OCI-M2 (cell line): ENCODE data around the gene KRTAP12-4.
"Not testable (repeated sequence)": the region's sequence is repeated elsewhere in the genome, so short reads cannot be mapped to it uniquely, and the experiment has no call there.

Experiments used
- DNase-seq: peaks from one replicate; lab custom pipeline; 2025; ENCODE audit not compliant: unreplicated experiment; lab: John Stamatoyannopoulos, UW

KRTAP12-4 gene

GRCh38 chr21:44637018-44637850, 17.2 kb downstream of the KRTAP12-4 start, which contains the start of gene KRTAP10-10:
Gene KRTAP10-10, plus strand, starts transcription at chr21:44637356. Its CDS starts 62 bp downstream, at chr21:44637418.
- DNase-seq, result no peak

- no peak for DNase-seq
Observed at GRCh38 chr21:44636209-44637017, 18.0 kb downstream of the KRTAP12-4 start.

GRCh38 chr21:44632067-44632466, 22.4 kb downstream of the KRTAP12-4 start:
- DNase-seq, result no peak

GRCh38 chr21:44630440-44630839, 24.0 kb downstream of the KRTAP12-4 start:
- DNase-seq, result no peak

- no peak for DNase-seq
Observed at GRCh38 chr21:44628707-44629391, 25.6 kb downstream of the KRTAP12-4 start.

GRCh38 chr21:44627831-44628233, 26.6 kb downstream of the KRTAP12-4 start:
- DNase-seq, result not testable (repeated sequence)

GRCh38 chr21:44627181-44627822, 27.2 kb downstream of the KRTAP12-4 start:
- not testable (repeated sequence) for DNase-seq

GRCh38 chr21:44626673-44627143, 27.8 kb downstream of the KRTAP12-4 start, which contains the start of gene KRTAP10-9:
Gene KRTAP10-9, plus strand, starts transcription at chr21:44627093. Its CDS starts 79 bp downstream, at chr21:44627172.
- no peak for DNase-seq

GRCh38 chr21:44626262-44626661, 28.2 kb downstream of the KRTAP12-4 start:
- no peak for DNase-seq

GRCh38 chr21:44625756-44626155, 28.7 kb downstream of the KRTAP12-4 start:
- DNase-seq, result no peak

GRCh38 chr21:44623575-44623974, 30.9 kb downstream of the KRTAP12-4 start:
- no peak for DNase-seq

- DNase-seq, result no peak
Observed at GRCh38 chr21:44619886-44620285, 34.6 kb downstream of the KRTAP12-4 start.

GRCh38 chr21:44618909-44619308, 35.5 kb downstream of the KRTAP12-4 start:
- no peak for DNase-seq

- DNase-seq, result no peak
Observed at GRCh38 chr21:44618504-44618903, 36.0 kb downstream of the KRTAP12-4 start.

- DNase-seq, result no peak
Observed at GRCh38 chr21:44617071-44617501, 37.4 kb downstream of the KRTAP12-4 start.

- DNase-seq, result no peak
Observed at GRCh38 chr21:44616591-44616926, 37.9 kb downstream of the KRTAP12-4 start.

- DNase-seq, result no peak
Observed at GRCh38 chr21:44615911-44616590, 38.4 kb downstream of the KRTAP12-4 start.

- no peak for DNase-seq
Observed at GRCh38 chr21:44615466-44615865, 39.0 kb downstream of the KRTAP12-4 start.

GRCh38 chr21:44614961-44615391, 39.5 kb downstream of the KRTAP12-4 start:
- DNase-seq, result no peak

- DNase-seq, result no peak
Observed at GRCh38 chr21:44614161-44614631, 40.3 kb downstream of the KRTAP12-4 start.
